IgD-negative memory B cell (primary cell): ENCODE data around the gene KCNJ4. TPM values are rescaled to one million over a fixed set of nuclear protein-coding genes. Genes with fewer than 3 reads are reported as not detected.

Source experiments
- H3K27ac Mint-ChIP-seq, 3 donors: one replicate each; pipeline ENCODE4 v1.8.0; 2020 to 2022; ENCODE audit warnings: mild to moderate bottlenecking in 3 of 3, mixed read lengths in 3 of 3, moderate library complexity in 1 of 3
- H3K27me3 Mint-ChIP-seq: one replicate; pipeline ENCODE4 v1.8.0; 2021; ENCODE audit warnings: mixed read lengths
- H3K36me3 Mint-ChIP-seq: one replicate; pipeline ENCODE4 v1.8.0; 2020; ENCODE audit warnings: mild to moderate bottlenecking, mixed read lengths
- H3K4me1 Mint-ChIP-seq, 3 donors: one replicate each; pipeline ENCODE4 v1.8.0; 2020 to 2022; ENCODE audit warnings: mixed read lengths in 3 of 3, mild to moderate bottlenecking in 1 of 3
- H3K4me3 Mint-ChIP-seq, 4 donors: one replicate each; pipeline ENCODE4 v1.8.0; 2020 to 2022; ENCODE audit warnings: mild to moderate bottlenecking in 4 of 4, mixed read lengths in 4 of 4, moderate library complexity in 3 of 4
- H3K9me3 Mint-ChIP-seq, 3 donors: one replicate each; pipeline ENCODE4 v1.8.0; 2020 to 2021; ENCODE audit warnings: mixed read lengths in 3 of 3, mild to moderate bottlenecking in 1 of 3
- polyA plus RNA-seq: library from polyadenylated mRNA; unstranded; fragments of 300-500 nt; fragmentation: Illumina TruSeq; gene quantifications from one replicate; pipeline ENCODE4 v1.2.3, GENCODE V29; 2021

KCNJ4 gene
- polyA plus RNA-seq, 1 donor from 2014 or later = not detected

DNA sequence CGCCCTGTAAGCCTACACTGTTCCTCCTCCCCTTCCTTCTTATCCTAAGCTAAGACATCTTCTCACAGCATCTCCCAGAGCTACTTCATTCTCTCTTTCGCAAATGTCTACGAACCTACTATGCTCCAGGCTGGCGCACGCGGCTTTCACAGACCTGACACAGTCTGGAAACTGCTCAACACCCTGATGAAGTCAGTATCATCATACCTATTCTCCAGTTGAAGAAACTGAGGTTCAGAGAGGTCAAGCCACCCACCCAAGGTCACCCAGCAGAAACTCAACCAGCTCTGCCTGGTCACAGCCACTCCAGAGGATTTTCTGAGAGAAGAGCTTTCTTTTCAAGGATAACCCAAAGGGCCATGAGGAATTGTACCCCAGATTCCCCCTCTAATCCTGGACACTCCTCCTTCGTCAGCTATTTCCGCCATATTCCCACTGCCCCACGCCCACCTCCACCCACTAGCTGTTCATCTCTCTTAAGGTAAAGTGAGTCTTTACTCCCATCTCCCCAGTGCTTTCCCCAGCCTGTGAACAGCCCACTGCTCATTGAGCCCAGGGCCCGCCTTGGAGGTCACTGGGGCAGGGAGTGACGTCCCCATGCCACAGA is 1.8 kb downstream of the KCNJ4 start:
- peaks cover 54% of the 10 kb centered on the region for H3K27me3 Mint-ChIP-seq
- H3K4me3 Mint-ChIP-seq = peak overlapping the region in 2 of 4 donors; percentile 61 to 73
- H3K27ac Mint-ChIP-seq = no peak overlapping the region
- peaks cover 9 to 12% (median 9%) of the 10 kb centered on the region in 3 donors for H3K4me1 Mint-ChIP-seq
- H3K36me3 Mint-ChIP-seq = peaks cover 4% of the 10 kb centered on the region
- peaks cover 0 to 2% (median 0%) of the 10 kb centered on the region in 3 donors for H3K9me3 Mint-ChIP-seq

DNA sequence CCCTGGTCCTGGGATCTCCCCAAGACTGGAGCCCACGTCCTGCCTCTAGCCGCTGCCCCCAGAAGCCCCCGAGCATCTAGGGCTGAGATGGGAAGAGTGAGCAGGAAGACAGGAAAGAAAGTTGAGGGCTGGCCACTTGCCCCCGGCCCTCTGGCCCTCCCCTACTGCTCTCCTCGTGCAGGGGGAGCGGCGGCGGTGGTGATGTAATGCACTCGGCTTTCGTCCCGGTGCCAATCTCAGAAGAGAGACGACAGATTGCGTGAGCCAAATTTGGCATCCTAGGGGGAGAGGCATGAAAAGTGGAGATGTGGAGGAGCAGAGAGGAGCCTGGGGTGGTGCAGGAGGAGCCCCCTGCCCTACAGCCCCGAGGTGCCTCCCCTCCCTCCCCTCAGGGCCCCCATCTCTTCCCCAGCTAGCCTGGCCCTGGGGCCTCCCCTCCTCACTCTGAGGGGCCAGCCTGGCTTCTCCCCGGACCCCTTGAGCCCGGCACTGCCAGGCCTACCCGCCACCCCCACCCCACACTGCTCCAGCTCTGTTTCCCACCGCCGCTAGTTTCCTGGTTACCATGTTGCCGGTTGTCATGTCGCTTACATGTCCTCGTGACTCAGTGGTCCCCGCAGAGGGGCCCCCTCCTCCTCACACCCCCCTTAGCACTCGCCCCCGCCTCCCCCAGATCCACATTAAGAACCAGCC is 2.5 kb downstream of the KCNJ4 start:
- Mint-ChIP-seq H3K4me3 (no peak overlapping the region), H3K27ac (no peak overlapping the region), H3K36me3 (peaks cover 4% of the 10 kb centered on the region), H3K27me3 (peaks cover 49% of the 10 kb centered on the region), H3K4me1 (peaks cover 9 to 12% (median 9%) of the 10 kb centered on the region in 3 donors), H3K9me3 (peaks cover 0 to 2% (median 0%) of the 10 kb centered on the region in 3 donors)

DNA sequence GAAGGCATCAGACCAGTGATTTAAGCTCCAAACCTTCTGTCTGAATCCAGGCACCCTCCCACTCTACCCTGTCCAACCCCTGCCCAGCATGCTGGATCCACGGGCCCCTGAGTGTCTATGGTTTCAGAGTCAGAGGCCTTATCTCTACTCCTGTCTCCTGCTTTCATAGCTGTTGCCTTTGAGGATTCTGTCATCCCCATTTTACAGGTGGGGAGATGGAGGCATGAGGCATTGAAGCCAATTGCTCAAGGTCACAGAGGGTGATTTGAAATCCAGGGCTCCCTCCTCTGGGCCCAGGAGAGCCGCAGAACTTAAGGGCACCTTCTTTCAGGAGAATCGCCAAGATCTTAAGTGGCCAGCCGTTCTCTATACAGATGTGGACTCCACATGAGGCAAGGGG is 3.1 kb downstream of the KCNJ4 start:
- Mint-ChIP-seq H3K27me3 (peaks cover 42% of the 10 kb centered on the region), H3K4me1 (peaks cover 6 to 9% (median 9%) of the 10 kb centered on the region in 3 donors), H3K27ac (no peak overlapping the region), H3K4me3 (no peak overlapping the region), H3K9me3 (peaks cover 0 to 2% (median 0%) of the 10 kb centered on the region in 3 donors), H3K36me3 (peaks cover 4% of the 10 kb centered on the region)

DNA sequence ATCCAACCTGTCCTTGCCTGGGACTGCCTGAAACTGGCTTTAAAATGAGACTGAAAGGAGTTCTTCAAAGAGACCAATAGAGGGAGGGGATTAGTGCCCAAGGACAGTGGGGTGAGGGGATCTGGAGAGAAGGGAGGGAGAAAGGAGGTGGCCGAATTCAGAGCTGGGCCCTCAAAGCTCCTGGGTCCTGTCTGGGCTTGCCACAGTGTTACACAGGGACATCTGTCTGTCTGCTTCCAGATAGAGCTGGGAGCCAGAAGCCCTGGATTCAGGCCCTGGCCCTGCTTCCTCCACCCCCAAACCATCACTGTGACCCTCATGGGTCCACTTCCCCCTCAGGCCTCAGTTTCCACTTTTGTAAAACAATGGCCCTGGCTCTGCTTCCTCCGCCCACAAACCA is 3.6 kb downstream of the KCNJ4 start:
- Mint-ChIP-seq H3K9me3 (peaks cover 0 to 2% (median 0%) of the 10 kb centered on the region in 3 donors), H3K4me1 (peaks cover 2 to 8% (median 5%) of the 10 kb centered on the region in 3 donors), H3K27me3 (peaks cover 37% of the 10 kb centered on the region), H3K27ac (no peak overlapping the region), H3K4me3 (no peak overlapping the region), H3K36me3 (peaks cover 3% of the 10 kb centered on the region)

DNA sequence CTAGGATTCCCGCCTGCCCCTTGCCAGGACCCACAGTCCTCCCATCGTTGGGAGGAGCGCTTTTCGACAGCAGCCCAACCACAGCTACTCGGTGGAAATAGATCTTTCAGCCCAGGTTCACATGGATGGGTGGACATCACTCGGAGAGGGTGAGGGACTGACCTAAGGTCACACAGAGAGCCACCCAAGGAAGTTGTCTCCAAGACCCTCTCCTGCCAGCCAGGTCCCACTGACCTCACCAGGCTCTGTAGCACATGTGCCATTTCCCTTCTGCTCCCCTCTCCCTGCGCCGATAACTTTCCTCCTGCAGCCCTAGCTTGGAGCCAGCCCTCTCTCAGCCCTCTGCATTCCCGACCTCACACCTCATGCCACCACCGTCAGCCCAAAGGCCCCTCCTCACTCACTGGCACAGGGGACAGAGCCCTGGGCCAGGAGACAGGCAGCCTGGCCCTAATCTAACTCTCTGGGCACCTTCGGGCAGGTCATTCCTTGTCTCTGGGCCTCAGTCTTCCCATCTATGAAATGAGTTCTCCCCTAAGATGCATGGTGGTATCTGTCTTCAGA is 4.7 kb downstream of the KCNJ4 start:
- Mint-ChIP-seq H3K27me3 (peaks cover 35% of the 10 kb centered on the region), H3K27ac (peak overlapping the region in 1 of 3 donors; percentile 21), H3K4me1 (peaks cover 0 to 7% (median 5%) of the 10 kb centered on the region in 3 donors), H3K4me3 (peak overlapping the region in 1 of 4 donors; percentile 34), H3K9me3 (peaks cover 0 to 2% (median 0%) of the 10 kb centered on the region in 3 donors), H3K36me3 (peaks cover 2% of the 10 kb centered on the region)

DNA sequence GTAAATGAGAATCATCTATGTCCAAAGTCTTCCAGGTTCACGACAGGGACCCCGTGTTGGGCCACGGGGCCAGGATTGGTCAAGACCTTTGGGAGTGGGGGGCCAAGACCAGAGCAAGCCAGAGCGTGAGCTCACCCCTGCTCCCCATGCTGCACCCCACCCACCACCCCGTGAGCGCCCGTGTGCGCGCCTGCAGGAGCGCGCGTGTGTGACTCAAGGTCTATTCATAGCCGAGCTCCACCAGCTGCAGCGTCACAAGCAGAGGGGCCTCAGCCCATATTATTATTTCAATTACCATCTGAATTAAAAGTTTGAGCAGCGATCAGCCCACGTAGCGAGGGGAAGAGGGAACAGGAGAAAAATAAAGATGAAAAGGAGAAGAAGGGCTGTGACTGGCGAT is 5.2 kb downstream of the KCNJ4 start:
- H3K9me3 Mint-ChIP-seq = peaks cover 0 to 2% (median 0%) of the 10 kb centered on the region in 3 donors
- no peak overlapping the region for H3K27ac Mint-ChIP-seq

DNA sequence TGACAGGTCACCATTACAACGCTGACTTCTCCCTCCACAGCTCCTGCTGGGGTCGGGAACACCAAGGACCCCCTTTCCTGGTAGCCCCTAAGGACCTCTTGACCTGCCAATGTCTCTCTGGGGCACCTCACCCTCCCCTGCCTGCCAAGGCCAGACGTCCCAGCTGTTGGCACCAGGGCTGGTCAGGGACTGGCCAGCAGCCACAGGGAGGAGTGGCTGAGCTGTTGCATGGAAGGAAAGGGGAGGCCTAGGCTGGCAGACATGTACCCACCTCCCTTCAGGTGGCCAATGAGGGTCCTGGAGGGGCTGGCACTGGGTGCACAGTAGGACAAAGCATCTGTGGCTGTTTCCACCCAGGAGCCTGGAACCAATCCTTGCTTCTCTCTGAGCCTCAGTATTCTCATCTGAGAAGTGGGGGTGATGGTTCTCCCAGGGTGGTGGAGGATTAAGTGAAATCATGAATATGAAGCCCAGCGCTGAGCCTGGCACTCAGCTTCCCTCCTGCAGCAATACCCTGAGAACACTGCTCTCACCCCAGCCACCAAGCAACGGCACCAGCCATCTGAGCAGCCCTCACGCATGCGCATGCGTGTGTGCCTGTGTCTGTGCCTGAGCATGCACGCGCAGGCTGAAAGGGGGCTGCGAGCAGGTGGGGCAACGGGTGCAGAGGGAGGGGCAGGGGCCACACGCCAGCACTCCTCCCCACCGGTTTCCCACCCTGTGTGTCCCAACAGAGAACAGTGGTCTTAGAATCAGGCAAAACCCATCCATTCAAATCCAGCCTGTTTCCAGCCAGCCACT is 5.9 kb downstream of the KCNJ4 start:
- Mint-ChIP-seq H3K4me1 (peaks cover 0 to 3% (median 2%) of the 10 kb centered on the region in 3 donors), H3K36me3 (no peaks in the 10 kb centered on the region), H3K27me3 (peaks cover 39% of the 10 kb centered on the region), H3K27ac (no peak overlapping the region), H3K4me3 (no peak overlapping the region), H3K9me3 (peaks cover 0 to 2% (median 0%) of the 10 kb centered on the region in 3 donors)

More for the DNA sequence above, 5.2 kb downstream of the KCNJ4 start:
- peaks cover 0 to 7% (median 5%) of the 10 kb centered on the region in 3 donors for H3K4me1 Mint-ChIP-seq
- H3K4me3 Mint-ChIP-seq = no peak overlapping the region
- peaks cover 37% of the 10 kb centered on the region for H3K27me3 Mint-ChIP-seq
- H3K36me3 Mint-ChIP-seq = peaks cover 2% of the 10 kb centered on the region

DNA sequence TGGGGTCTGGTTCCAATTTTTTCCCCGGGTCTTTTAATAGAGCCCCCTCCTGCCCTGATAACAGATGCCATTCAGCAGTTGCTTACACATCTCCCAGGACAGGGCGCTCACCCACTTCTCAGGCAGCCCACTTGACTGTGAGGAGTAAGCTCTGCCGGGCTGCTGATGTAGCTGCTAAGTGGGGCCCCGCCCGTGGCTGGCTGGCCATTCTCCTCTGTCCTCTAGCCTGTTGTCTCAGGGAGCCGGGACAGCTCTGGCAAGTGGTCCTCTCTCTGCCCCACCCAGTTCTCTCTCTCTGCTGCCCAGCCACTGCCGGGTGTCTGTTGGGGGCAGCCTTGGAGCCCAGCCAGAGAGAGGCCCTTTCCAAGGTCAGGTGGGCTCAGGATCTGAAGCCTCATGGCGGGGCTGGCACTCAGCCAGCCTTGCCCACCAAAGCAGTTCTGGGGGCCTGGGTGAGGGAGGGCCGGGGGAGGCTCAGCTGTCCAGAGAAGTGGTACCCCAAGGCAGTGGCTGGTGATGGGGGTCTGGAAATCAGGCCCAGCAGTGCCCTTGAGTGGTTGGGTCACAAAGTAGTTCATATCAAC is 8.9 kb downstream of the KCNJ4 start:
- Mint-ChIP-seq H3K27ac (no peak overlapping the region), H3K27me3 (peaks cover 26% of the 10 kb centered on the region), H3K36me3 (no peaks in the 10 kb centered on the region), H3K9me3 (peaks cover 0 to 2% (median 0%) of the 10 kb centered on the region in 3 donors), H3K4me3 (no peak overlapping the region), H3K4me1 (peaks cover 0 to 3% (median 0%) of the 10 kb centered on the region in 3 donors)

DNA sequence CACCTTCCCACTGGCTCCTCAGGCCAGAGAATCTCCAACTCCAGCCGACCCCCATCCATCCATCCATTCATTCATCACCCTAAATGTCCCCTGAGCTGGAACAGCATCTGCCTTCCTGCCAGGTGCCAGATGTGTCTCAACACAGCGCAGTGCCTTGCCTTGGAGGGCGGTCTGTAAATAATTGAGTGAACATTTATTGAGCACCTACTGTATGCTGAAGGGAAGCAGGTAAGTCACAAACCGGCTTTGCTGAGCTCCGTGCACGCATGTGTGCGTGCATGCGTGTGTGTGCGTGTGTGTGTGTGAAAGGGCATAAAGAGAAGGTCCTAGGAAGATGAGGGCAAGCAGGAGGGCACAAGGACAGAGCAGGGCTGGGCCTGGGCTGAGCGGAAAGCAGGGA is 10.2 kb downstream of the KCNJ4 start:
- Mint-ChIP-seq H3K4me1 (peaks cover 0 to 3% (median 0%) of the 10 kb centered on the region in 3 donors), H3K9me3 (no peaks in the 10 kb centered on the region), H3K4me3 (no peak overlapping the region), H3K36me3 (peaks cover 3% of the 10 kb centered on the region), H3K27ac (no peak overlapping the region), H3K27me3 (peaks cover 25% of the 10 kb centered on the region)

DNA sequence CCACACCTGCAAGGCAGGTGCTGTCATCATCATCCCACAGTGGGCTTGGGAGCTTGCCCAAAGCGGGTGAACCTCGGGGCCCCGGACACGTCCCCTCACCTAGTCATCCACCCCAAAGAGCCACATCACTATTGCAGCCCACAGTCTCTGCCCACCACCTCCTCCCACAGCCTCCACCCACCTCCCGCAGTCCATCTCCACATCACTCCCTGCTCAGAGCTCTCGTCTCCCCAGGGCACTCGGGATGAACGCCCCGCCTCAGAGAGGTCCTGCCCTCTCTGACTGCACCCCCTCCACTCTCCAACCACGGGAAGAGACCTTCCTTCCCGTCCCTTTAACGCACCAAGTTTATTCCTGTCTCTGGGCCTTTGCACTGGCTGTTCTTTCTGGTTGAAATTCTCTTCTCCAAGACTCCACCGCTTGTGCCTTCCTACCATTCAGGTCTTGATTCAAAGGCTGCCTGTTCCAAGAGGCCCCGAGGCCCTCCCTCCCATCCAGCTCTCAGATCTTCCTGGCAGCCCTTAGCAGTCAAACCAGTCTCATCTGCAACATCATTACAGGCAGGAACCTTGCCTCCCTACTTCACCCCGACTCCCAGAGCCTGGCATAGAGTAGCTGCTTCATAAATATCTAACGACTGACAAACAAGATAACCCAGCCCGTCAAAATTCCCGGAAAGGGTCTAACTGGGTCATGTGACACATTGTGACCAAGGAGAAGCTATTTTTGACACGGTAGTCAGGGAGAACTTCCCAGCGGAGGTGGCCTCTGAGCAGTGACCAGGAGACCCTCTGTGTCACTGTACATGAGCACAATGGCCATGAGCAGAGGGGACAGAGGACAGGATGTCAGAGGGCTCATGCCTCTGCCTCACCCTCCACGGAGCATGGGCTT is 11.1 kb downstream of the KCNJ4 start:
- no peak overlapping the region for H3K27ac Mint-ChIP-seq

DNA sequence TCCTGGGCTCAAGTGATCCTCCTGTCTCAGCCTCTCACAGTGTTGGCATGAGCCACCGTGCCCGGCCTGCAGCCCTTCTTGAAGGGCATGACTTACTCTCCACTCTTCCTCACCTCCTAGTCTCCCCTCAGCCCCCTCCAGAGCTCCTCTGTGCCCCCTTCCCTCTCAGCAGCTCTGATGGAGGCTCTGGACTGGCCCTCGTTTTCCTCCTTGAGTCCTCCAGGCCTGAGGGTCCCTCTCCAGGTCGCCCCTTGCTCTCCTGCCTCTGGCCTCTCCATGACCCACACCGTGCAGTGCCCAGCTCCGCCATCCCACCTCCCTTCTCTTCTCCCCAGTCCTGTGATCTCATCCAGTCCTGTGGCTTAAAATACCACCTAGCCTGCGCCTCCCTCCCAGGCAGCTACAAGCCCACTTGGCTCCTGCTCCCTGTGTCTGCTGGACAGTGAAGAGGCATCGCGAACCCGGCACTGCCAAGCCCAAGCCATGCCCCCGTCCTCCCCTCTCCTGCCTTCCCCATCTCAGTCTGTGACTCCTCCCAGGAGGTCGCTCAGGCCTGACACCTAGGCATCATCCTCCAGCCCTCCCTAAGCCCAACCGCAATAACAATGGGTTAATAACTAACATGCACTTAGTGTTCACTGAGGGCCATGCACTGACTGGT is 11.9 kb downstream of the KCNJ4 start:
- Mint-ChIP-seq H3K4me3 (peak overlapping the region in 1 of 4 donors; percentile 51), H3K27ac (peak overlapping the region in 1 of 3 donors; percentile 77), H3K27me3 (peaks cover 25% of the 10 kb centered on the region)

More for the DNA sequence above, 11.1 kb downstream of the KCNJ4 start:
- Mint-ChIP-seq H3K27me3 (peaks cover 25% of the 10 kb centered on the region), H3K9me3 (no peaks in the 10 kb centered on the region), H3K36me3 (peaks cover 3% of the 10 kb centered on the region), H3K4me1 (peaks cover 0 to 3% (median 0%) of the 10 kb centered on the region in 3 donors), H3K4me3 (peak overlapping the region in 1 of 4 donors; percentile 63)

DNA sequence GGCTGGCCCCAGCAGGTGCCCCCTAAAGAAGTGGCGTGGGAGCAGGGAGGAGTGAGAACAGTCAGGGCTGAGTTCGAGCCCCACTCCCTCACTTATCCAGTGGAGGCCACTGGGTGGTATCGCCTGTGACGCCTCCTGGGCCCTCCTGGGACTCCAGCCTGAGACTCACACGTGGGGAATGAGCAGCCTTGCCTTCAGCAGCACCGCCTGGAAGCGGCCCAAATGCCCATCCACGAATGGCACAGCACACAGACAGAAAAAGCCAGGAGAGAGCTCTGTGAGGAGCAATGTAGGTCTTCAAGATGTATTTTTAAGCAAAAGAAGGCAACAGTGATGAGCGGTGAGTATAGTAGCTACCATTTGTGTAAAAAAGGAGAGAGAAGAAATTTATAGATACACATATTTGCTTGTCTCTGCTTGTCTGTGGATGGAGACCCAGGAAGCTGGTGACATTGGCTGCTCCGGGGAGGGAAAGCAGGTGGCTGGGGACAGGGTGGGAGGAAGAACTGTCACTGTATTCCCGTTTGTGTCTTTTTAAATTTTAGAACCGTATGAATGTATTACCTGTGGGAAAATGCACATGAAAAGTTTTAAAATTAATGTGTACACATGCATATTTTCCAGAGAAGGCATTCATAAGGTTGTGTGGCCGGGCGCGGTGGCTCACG is 13.2 kb downstream of the KCNJ4 start:
- H3K4me3 Mint-ChIP-seq = no peak overlapping the region

More for the DNA sequence above, 11.9 kb downstream of the KCNJ4 start:
- Mint-ChIP-seq H3K36me3 (peaks cover 4% of the 10 kb centered on the region), H3K9me3 (no peaks in the 10 kb centered on the region), H3K4me1 (peaks cover 0 to 3% (median 0%) of the 10 kb centered on the region in 3 donors)

More for the DNA sequence above, 13.2 kb downstream of the KCNJ4 start:
- no peak overlapping the region for H3K27ac Mint-ChIP-seq
- peaks cover 26% of the 10 kb centered on the region for H3K27me3 Mint-ChIP-seq
- peaks cover 0 to 3% (median 0%) of the 10 kb centered on the region in 3 donors for H3K4me1 Mint-ChIP-seq
- peaks cover 4% of the 10 kb centered on the region for H3K36me3 Mint-ChIP-seq
- H3K9me3 Mint-ChIP-seq = no peaks in the 10 kb centered on the region
